Measurements from ENCODE around the gene RELT. TPM values are rescaled to one million over a fixed set of nuclear protein-coding genes. Genes with fewer than 3 reads are reported as not detected.

Gene RELT
- total RNA-seq (1 to 10 TPM in 6 of 7 donors, under 1 TPM in 1; 0.95 to 4.7 (median 2.3) TPM), polyA plus RNA-seq (1 to 10 TPM in 1 of 2 donors, under 1 TPM in 1; 0.38 to 1.1 TPM)
- long read RNA-seq, donor 1, transcript RELT-204 (5 exons, 3,244 nt): major isoform, 11 of 14 reads
- long read RNA-seq, donor 1, partial matches to known transcripts: 0 of 14 reads
- long read RNA-seq, donor 1, other reads (novel, unspliced or antisense): 1 of 14 reads
- long read RNA-seq, donor 2, partial matches to known transcripts: 0 of 2 reads
- long read RNA-seq, donor 2, other reads (novel, unspliced or antisense): 0 of 2 reads
- long read RNA-seq, donor 3, transcript RELT-201 (11 exons, 3,535 nt): major isoform, 5 of 8 reads
- long read RNA-seq, donor 3, partial matches to known transcripts: 0 of 8 reads
- long read RNA-seq, donor 3, other reads (novel, unspliced or antisense): 1 of 8 reads

GRCh38 chr11:73376160-73376802 lies at the start of gene RELT:
Gene RELT (plus strand): TSS chr11:73376399. CDS start chr11:73389137, 12,738 bp downstream.
- H3K4me3 ChIP-seq: peak within 1 kb of the TSS; percentile 56
- TF ChIP-seq POLR2A (IDR thresholded peaks at IDR 0.05) (peak; percentile 77), EP300 (IDR thresholded peaks at IDR 0.05) (no peak), CTCF (IDR thresholded peaks at IDR 0.05) (peak; percentile 90 to 97 (median 96))
- no peaks in the 10 kb centered on the region for H3K9me3 ChIP-seq
- no peaks in the 10 kb centered on the region for H3K36me3 ChIP-seq
- peak; percentile 78 to 94 (median 86) for DNase-seq
- WGBS, 3 donors: 0 to 1% (median 1%) methylated on average over 38 to 96 of the region's 96 CpGs
- H3K4me1 ChIP-seq (ENCODE audit: insufficient read depth): peaks cover 6% of the 10 kb centered on the region
- H3K27me3 ChIP-seq: no peaks in the 10 kb centered on the region
- intact Hi-C loops (cut with DNase I): no loop called here
- H3K27ac ChIP-seq: peak within 1 kb of the TSS; percentile 74 to 78

DNA sequence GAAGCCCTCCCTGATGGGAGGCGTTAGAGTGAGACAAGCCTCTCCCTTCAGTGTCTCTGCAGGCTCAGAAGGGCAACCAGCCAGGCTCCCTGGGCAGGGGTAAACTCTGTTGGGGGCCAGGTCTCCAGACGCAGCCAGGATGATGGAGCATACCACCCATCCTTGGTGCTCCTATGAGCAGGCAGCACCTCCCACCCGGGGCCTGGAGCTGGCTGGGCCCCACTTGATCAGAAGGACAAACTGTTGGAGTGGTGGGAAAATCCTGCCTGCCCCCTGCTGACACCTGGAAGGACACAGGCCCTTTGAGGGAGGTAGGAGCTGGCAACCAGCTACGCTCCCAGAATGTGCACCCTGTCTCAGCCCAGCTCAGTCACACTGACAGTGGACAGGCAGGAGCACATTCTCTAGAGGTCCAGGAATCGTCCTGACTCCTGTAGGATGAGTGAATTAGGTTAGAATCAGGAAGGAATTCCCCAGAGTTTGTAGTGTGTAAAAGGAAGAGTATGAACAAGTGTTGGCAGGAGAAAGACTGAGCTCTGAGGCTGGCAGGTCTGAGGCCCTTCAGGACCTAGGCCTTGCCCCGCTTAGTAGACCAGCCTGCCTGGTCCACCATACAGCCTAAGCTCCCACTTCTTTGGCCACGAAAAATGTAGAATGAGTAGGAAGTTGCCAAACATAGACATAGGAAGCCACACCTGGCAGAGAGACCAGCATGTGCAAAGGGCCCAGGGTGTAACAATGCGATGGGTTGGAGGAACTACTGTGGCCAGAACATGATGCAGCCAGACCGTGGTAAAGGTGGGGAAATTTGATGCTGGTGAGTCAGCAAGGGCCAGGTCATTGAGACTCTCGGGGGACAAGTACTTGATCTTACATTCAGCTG lies 49.0 kb upstream of the RELT start:
- H3K36me3 ChIP-seq: no peaks in the 10 kb centered on the region
- no peaks in the 10 kb centered on the region for H3K9me3 ChIP-seq
- peaks cover 36% of the 10 kb centered on the region for H3K4me1 ChIP-seq (ENCODE audit: insufficient read depth)
- intact Hi-C loops (cut with DNase I): no loop called here
- no peaks in the 10 kb centered on the region for H3K27me3 ChIP-seq
- no peak for DNase-seq
- H3K4me3 ChIP-seq: no peak overlapping the region
- TF ChIP-seq CTCF (IDR thresholded peaks at IDR 0.05) (no peak), POLR2A (IDR thresholded peaks at IDR 0.05) (no peak), EP300 (IDR thresholded peaks at IDR 0.05) (no peak)
- WGBS, 3 donors: 65 to 74% (median 71%) methylated on average over 10 of the region's 10 CpGs
- no peak overlapping the region for H3K27ac ChIP-seq

- no peaks in the 10 kb centered on the region for H3K27me3 ChIP-seq
These were observed 48.3 kb upstream of the RELT start for GRCh38 chr11:73327812-73328364.

More at GRCh38 chr11:73327812-73328364, 48.3 kb upstream of the RELT start:
- DNase-seq: no peak
- Histone ChIP-seq H3K36me3 (no peaks in the 10 kb centered on the region), H3K4me3 (no peak overlapping the region), H3K9me3 (no peaks in the 10 kb centered on the region), H3K27ac (no peak overlapping the region), H3K4me1 (ENCODE audit: insufficient read depth) (peaks cover 34% of the 10 kb centered on the region)
- no peak for TF ChIP-seq EP300 (IDR thresholded peaks at IDR 0.05)
- no peak for TF ChIP-seq POLR2A (IDR thresholded peaks at IDR 0.05)
- no peak for TF ChIP-seq CTCF (IDR thresholded peaks at IDR 0.05)
- intact Hi-C loops (cut with DNase I): no loop called here
- WGBS, 3 donors: 65 to 84% (median 79%) methylated on average over 4 of the region's 4 CpGs

Data from ovary (tissue), 10 donors.